H1 (cell line): ENCODE measurements around the gene MAP2K2. TPM values are rescaled to one million over a fixed set of nuclear protein-coding genes. Genes with fewer than 3 reads are reported as not detected.

ENCODE experiments used
- CTCF ChIA-PET: fragments of 300-600 bp; sonication (Branson Sonifier 250); formaldehyde crosslinking; loops from one replicate; lab custom pipeline; 2021; ENCODE audit not compliant: partially characterized antibody; lab: Charles Lee
- POLR2A ChIA-PET: fragments of 300-600 bp; sonication (Branson Sonifier 250); formaldehyde crosslinking; loops from one replicate; lab custom pipeline; 2021; ENCODE audit warnings: inconsistent platforms; ENCODE audit not compliant: partially characterized antibody; lab: Charles Lee
- DNase-seq, 2 experiments: peaks; one replicate each; pipeline versions ENCODE4 v3.0.0 to v3.0.0-alpha.2; 2010 to 2022; ENCODE audit warnings: low spot score in 2 of 2, low read depth in 1 of 2, mixed read lengths in 1 of 2
- FAIRE-seq: peaks from 2 replicates; lab custom pipeline; 2011; peaks lifted over from hg19 to GRCh38; lab: Jason Lieb, UNC
- H2AFZ ChIP-seq: 2 replicates; pipeline ENCODE4 v1.8.1; 2012; ENCODE audit warnings: low read length, inconsistent platforms
- H2AK5ac ChIP-seq: 2 replicates; pipeline ENCODE4 v1.6.1; 2013; ENCODE audit warnings: low read depth, low read length
- H2BK120ac ChIP-seq: replicated peaks from 2 replicates; pipeline ENCODE3; 2013; ENCODE audit warnings: low read depth, low read length, inconsistent platforms
- H2BK12ac ChIP-seq: 2 replicates; pipeline ENCODE4 v1.6.1; 2013; ENCODE audit warnings: low read depth, low read length
- H2BK15ac ChIP-seq: 2 replicates; pipeline ENCODE4 v1.6.1; 2013; ENCODE audit warnings: low read length
- H2BK20ac ChIP-seq: 2 replicates; pipeline ENCODE4 v1.6.1; 2013; ENCODE audit warnings: low read length
- H2BK5ac ChIP-seq: 2 replicates; pipeline ENCODE4 v1.6.1; 2013; ENCODE audit warnings: low read depth, low read length
- H3K14ac ChIP-seq: 2 replicates; pipeline ENCODE4 v1.6.1; 2013; ENCODE audit warnings: inconsistent platforms; ENCODE audit not compliant: insufficient read length
- H3K18ac ChIP-seq: 2 replicates; pipeline ENCODE4 v1.6.1; 2013; ENCODE audit warnings: low read length; ENCODE audit errors: extremely low read depth
- H3K23ac ChIP-seq: 2 replicates; pipeline ENCODE4 v1.6.1; 2013; ENCODE audit warnings: inconsistent platforms; ENCODE audit not compliant: insufficient read length
- H3K23me2 ChIP-seq: 2 replicates; pipeline ENCODE4 v1.6.1; 2013; ENCODE audit warnings: low read depth, low read length
- H3K27ac ChIP-seq: 2 replicates; pipeline ENCODE4 v1.6.1; 2011; ENCODE audit warnings: low read depth, low read length, inconsistent platforms
- H3K27me3 ChIP-seq, 4 experiments: replicated peaks in 1 of 4; 1 replicate in 1 of 4; 2 replicates in 3 of 4; pipeline versions ENCODE4 v1.6.1 to v1.8.1; 2011 to 2013; ENCODE audit warnings: low read length in 3 of 4, mild to moderate bottlenecking in 3 of 4, inconsistent platforms in 2 of 4, mixed read lengths in 2 of 4, moderate library complexity in 1 of 4; ENCODE audit not compliant: control insufficient read depth in 3 of 4, insufficient read depth in 3 of 4; ENCODE audit errors: extremely low read depth in 1 of 4
- H3K36me3 ChIP-seq, 4 experiments: 2 replicates each; pipeline versions ENCODE4 v1.6.1 to v1.8.1; 2011 to 2013; ENCODE audit warnings: mild to moderate bottlenecking in 4 of 4, low read length in 3 of 4, moderate library complexity in 2 of 4, control low read depth in 1 of 4, inconsistent platforms in 1 of 4; ENCODE audit not compliant: insufficient read depth in 4 of 4, control insufficient read depth in 2 of 4
- H3K4ac ChIP-seq: replicated peaks from 2 replicates; pipeline ENCODE3; 2013; ENCODE audit warnings: low read length, low read depth, mixed read lengths, inconsistent platforms; ENCODE audit not compliant: insufficient read length
- H3K4me1 ChIP-seq, 4 experiments: replicated peaks in 1 of 4; 1 replicate in 1 of 4; 2 replicates in 3 of 4; pipeline versions ENCODE4 v1.6.1 to v1.8.1; 2011 to 2013; ENCODE audit warnings: low read length in 3 of 4, inconsistent platforms in 2 of 4, mixed read lengths in 1 of 4; ENCODE audit not compliant: insufficient read depth in 4 of 4, control insufficient read depth in 3 of 4
- H3K4me2 ChIP-seq, 2 experiments: 2 replicates each; pipeline versions ENCODE4 v1.6.1 to v1.8.1; 2011 to 2013; ENCODE audit warnings: low read depth in 2 of 2, low read length in 2 of 2, control low read depth in 1 of 2, inconsistent platforms in 1 of 2, mild to moderate bottlenecking in 1 of 2; ENCODE audit not compliant: insufficient read depth in 1 of 2
- H3K4me3 ChIP-seq, 4 experiments: fragments of 200-600, 300-600 bp in 1 of 4; sonication (generic), shearing (Covaris generic), sonication (Bioruptor Twin) in 1 of 4; 2 replicates each; pipeline versions ENCODE4 v1.5.1 to v1.8.1; 2011 to 2016; ENCODE audit warnings: low read length in 4 of 4, low read depth in 3 of 4, control low read depth in 2 of 4, inconsistent platforms in 2 of 4, mild to moderate bottlenecking in 2 of 4, mixed read lengths in 1 of 4, moderate library complexity in 1 of 4; ENCODE audit not compliant: insufficient read depth in 2 of 4; ENCODE audit errors: extremely low read depth in 1 of 4
- H3K56ac ChIP-seq: replicated peaks from 2 replicates; pipeline ENCODE3; 2013; ENCODE audit warnings: low read depth, mild to moderate bottlenecking, mixed read lengths, low read length, inconsistent platforms; ENCODE audit not compliant: insufficient read length
- H3K79me1 ChIP-seq: 2 replicates; pipeline ENCODE4 v1.6.1; 2013; ENCODE audit warnings: low read depth, low read length, control low read depth
- H3K79me2 ChIP-seq, 2 experiments: 2 replicates each; pipeline versions ENCODE4 v1.6.1 to v1.8.1; 2012 to 2013; ENCODE audit warnings: low read length in 2 of 2, mild to moderate bottlenecking in 2 of 2, inconsistent platforms in 1 of 2; ENCODE audit not compliant: insufficient read depth in 2 of 2, control insufficient read depth in 1 of 2
- H3K9ac ChIP-seq, 4 experiments: replicated peaks in 1 of 4; 1 replicate in 1 of 4; 2 replicates in 3 of 4; pipeline versions ENCODE4 v1.6.1 to v1.8.1; 2011 to 2013; ENCODE audit warnings: low read depth in 3 of 4, low read length in 3 of 4, control low read depth in 2 of 4, mild to moderate bottlenecking in 2 of 4, moderate library complexity in 2 of 4, inconsistent platforms in 1 of 4; ENCODE audit errors: extremely low read depth in 1 of 4
- H3K9me3 ChIP-seq, 2 experiments: 2 replicates each; pipeline versions ENCODE4 v1.6.1 to v1.8.1; 2012 to 2013; ENCODE audit warnings: mild to moderate bottlenecking in 2 of 2, moderate library complexity in 2 of 2, control low read depth in 1 of 2, inconsistent platforms in 1 of 2, low read depth in 1 of 2, low read length in 1 of 2, mixed read lengths in 1 of 2; ENCODE audit not compliant: insufficient read depth in 2 of 2
- H4K20me1 ChIP-seq, 2 experiments: replicated peaks in 1 of 2; 2 replicates each; pipeline versions ENCODE3 to v1.8.1; 2011 to 2013; ENCODE audit warnings: inconsistent platforms in 2 of 2, low read length in 2 of 2, mild to moderate bottlenecking in 1 of 2; ENCODE audit not compliant: insufficient read depth in 2 of 2, control insufficient read depth in 1 of 2
- H4K5ac ChIP-seq: 2 replicates; pipeline ENCODE4 v1.6.1; 2013; ENCODE audit warnings: low read length, low read depth, mixed read lengths, inconsistent platforms; ENCODE audit not compliant: insufficient read length
- H4K8ac ChIP-seq: 2 replicates; pipeline ENCODE4 v1.8.0; 2013; ENCODE audit warnings: mild to moderate bottlenecking, moderate library complexity, low read length, inconsistent platforms; ENCODE audit not compliant: insufficient read depth; ENCODE audit errors: extremely low read depth
- H4K91ac ChIP-seq: replicated peaks from 2 replicates; pipeline ENCODE3; 2013; ENCODE audit warnings: low read length, mixed read lengths, inconsistent platforms; ENCODE audit not compliant: insufficient read length
- SRF ChIP-seq: IDR thresholded peaks from 2 replicates; pipeline ENCODE4 v1.6.1; 2011; ENCODE audit warnings: mild to moderate bottlenecking, low read depth, low read length, moderate library complexity
- WGBS, 2 experiments: shearing (Covaris generic) in 1 of 2; methylation state at CpG; one replicate each; pipeline versions ENCODE4 v1.1.6 to v1.1.7; 2013 to 2015; ENCODE audit warnings: low lambda C conversion rate in 2 of 2, mixed read lengths in 2 of 2, inconsistent platforms in 1 of 2, low coverage in 1 of 2, missing lambda C conversion rate in 1 of 2; ENCODE audit not compliant: insufficient replicate concordance in 2 of 2, insufficient coverage in 1 of 2, insufficient read length in 1 of 2; ENCODE audit errors: extremely low coverage in 1 of 2, missing lambda C conversion rate in 1 of 2; 5-methylcytosine and 5-hydroxymethylcytosine counted together
- polyA plus RNA-seq, 7 experiments: library from polyadenylated mRNA; depleted of rRNA in 3 of 7; stranded (reverse) in 5 of 7; unstranded in 2 of 7; fragments of >200 nt in 5 of 7; fragments of 200-250 nt in 2 of 7; gene quantifications; 1 replicate in 5 of 7; 2 replicates in 1 of 7; 4 replicates in 1 of 7; pipeline versions ENCODE4 v1.2.1 to v1.2.3, GENCODE V29; 2011 to 2013; ENCODE audit warnings: missing spikeins in 2 of 7, mixed read lengths in 2 of 7
- total RNA-seq: library from RNA; stranded (reverse); fragmentation: NEBNext Ultra II Directional; extraction: Animal tissue kit (Norgen Biotek cat#: 25700); gene quantifications from 2 replicates; pipeline ENCODE4 v1.2.1, GENCODE V29; 2021

The MAP2K2 gene
- total and polyA plus RNA-seq, 2 of the 8 experiments (the other 6 are each of a cell fraction or from before 2014, with no cell fraction given), result 111 to 162 TPM

- no peak overlapping the region for H4K91ac ChIP-seq
- H4K5ac ChIP-seq, result no peak overlapping the region
- H3K79me2 ChIP-seq, result peaks cover 3 to 45% of the 10 kb centered on the region in 2 experiments; a peak in 2 of 4 replicates
- no peak overlapping the region for H2BK15ac ChIP-seq
- H3K4me2 ChIP-seq, result no peak overlapping the region
- WGBS, 2 experiments, result 94% methylated on average over 14 of the region's 15 CpGs; no CpG with 5 or more reads in 1 of the 2 experiments
- H2AFZ ChIP-seq, result no peak overlapping the region
- H3K36me3 ChIP-seq, result peaks cover 2 to 32% (median 15%) of the 10 kb centered on the region in 4 experiments
- no peak overlapping the region for H3K14ac ChIP-seq
- H3K79me1 ChIP-seq, result peaks cover 33% of the 10 kb centered on the region
- FAIRE-seq (no peak), DNase-seq (no peak)
- ChIA-PET POLR2A (interaction anchor here (1.4 kb wide), 1 partner anchor 10 kb away, joined by 4 read pairs; no protein-coding TSS in a partner anchor), CTCF (no interaction called here)
- H2BK120ac ChIP-seq, result no peak overlapping the region
- no peak overlapping the region for H3K27ac ChIP-seq
- no peak overlapping the region for H3K9ac ChIP-seq
- H2BK12ac ChIP-seq, result no peak overlapping the region
- no peak overlapping the region for H3K4me3 ChIP-seq
- H3K9me3 ChIP-seq, result no peaks in the 10 kb centered on the region
- H2BK20ac ChIP-seq, result no peak overlapping the region
- H3K27me3 ChIP-seq, result no peaks in the 10 kb centered on the region
- no peak overlapping the region for H3K23ac ChIP-seq
- H3K18ac ChIP-seq, result no peak overlapping the region
- H3K23me2 ChIP-seq, result 0 out of 2 replicates have a peak, but pooled peaks cover 3% of the 10 kb centered on the region
- peaks cover 31 to 45% of the 10 kb centered on the region in 2 experiments for H4K20me1 ChIP-seq
- H3K56ac ChIP-seq, result no peak overlapping the region
- H3K4ac ChIP-seq, result no peak overlapping the region
- H4K8ac ChIP-seq, result no peak overlapping the region
- H3K4me1 ChIP-seq, result peaks cover 0 to 4% (median 1%) of the 10 kb centered on the region in 4 experiments; a peak in 2 of 7 replicates
- no peak overlapping the region for H2BK5ac ChIP-seq
- H2AK5ac ChIP-seq, result no peak overlapping the region
- no peak for TF ChIP-seq SRF
Measured at GRCh38 chr19:4051175-4052101, 72.5 kb downstream of the MAP2K2 start.
